ENCODE results near the gene IFNLR1. TPM values are rescaled to one million over a fixed set of nuclear protein-coding genes. Genes with fewer than 3 reads are reported as not detected.

The IFNLR1 gene
- total and polyA plus RNA-seq, 2 donors (not counting 1 experiment from before 2014, with no cell fraction given), result under 0.01 to 0.02 TPM

DNA sequence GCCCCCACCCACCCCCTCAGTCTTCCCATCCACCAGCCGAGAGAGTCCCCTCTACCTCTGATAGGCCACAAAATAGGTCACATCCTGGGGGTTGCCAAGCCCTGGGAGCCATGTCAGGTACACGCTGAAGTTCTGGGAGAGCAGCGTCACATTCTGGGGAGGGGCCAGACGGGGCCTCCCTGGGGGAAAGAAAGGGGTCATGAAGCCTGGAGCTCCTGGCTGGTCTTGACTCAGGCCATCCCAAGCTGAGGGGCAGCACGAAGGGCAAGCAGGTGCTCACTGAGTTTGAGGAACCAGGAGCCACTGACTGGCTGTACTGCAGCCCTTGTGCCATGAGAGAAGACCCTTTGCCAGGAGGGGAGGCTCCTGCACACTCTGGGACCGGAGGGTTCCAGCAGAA lies 6.4 kb downstream of the IFNLR1 start:
- Histone ChIP-seq H3K4me1 (ENCODE audit: control insufficient read depth, extremely low read depth, insufficient read depth, low read length) (no peaks in the 10 kb centered on the region), H3K9ac (ENCODE audit: insufficient read depth, low read length) (no peak overlapping the region), H3K9me3 (ENCODE audit: control insufficient read depth, insufficient read depth, low read depth, low read length) (no peaks in the 10 kb centered on the region), H3K4me3 (replicated peaks in 1 of 4; ENCODE audit: control extremely low read depth in 1 of 4, insufficient read depth in 1 of 4, low read depth in 3 of 4, low read length in 4 of 4) (no peak overlapping the region), H3K36me3 (ENCODE audit: control insufficient read depth, insufficient read depth, low read length) (no peaks in the 10 kb centered on the region), H4K20me1 (ENCODE audit: control insufficient read depth, extremely low read depth, insufficient read depth, low read length) (no peaks in the 10 kb centered on the region), H3K79me2 (ENCODE audit: control insufficient read depth, insufficient read depth, low read length) (no peaks in the 10 kb centered on the region), H3K27ac (ENCODE audit: insufficient read depth, low read length) (no peak overlapping the region), H3K4me2 (ENCODE audit: extremely low read depth, insufficient read depth, low read length) (no peak overlapping the region), H3K27me3 (ENCODE audit: control insufficient read depth, insufficient read depth, low read length) (peaks cover 9% of the 10 kb centered on the region), H2AFZ (ENCODE audit: low read length) (no peak overlapping the region)
- TF ChIP-seq, protein P1, sequence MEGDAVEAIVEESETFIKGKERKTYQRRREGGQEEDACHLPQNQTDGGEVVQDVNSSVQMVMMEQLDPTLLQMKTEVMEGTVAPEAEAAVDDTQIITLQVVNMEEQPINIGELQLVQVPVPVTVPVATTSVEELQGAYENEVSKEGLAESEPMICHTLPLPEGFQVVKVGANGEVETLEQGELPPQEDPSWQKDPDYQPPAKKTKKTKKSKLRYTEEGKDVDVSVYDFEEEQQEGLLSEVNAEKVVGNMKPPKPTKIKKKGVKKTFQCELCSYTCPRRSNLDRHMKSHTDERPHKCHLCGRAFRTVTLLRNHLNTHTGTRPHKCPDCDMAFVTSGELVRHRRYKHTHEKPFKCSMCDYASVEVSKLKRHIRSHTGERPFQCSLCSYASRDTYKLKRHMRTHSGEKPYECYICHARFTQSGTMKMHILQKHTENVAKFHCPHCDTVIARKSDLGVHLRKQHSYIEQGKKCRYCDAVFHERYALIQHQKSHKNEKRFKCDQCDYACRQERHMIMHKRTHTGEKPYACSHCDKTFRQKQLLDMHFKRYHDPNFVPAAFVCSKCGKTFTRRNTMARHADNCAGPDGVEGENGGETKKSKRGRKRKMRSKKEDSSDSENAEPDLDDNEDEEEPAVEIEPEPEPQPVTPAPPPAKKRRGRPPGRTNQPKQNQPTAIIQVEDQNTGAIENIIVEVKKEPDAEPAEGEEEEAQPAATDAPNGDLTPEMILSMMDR (conservative IDR thresholded peaks at IDR 0.05 in 1 of 2, IDR thresholded peaks at IDR 0.05 in 1 of 2; ENCODE audit: low read depth in 1 of 2, low read length in 2 of 2), result no peak
- DNase-seq (ENCODE audit: low read depth in 2 of 2), result no peak

- Histone ChIP-seq H4K20me1 (ENCODE audit: control insufficient read depth, extremely low read depth, insufficient read depth, low read length) (no peaks in the 10 kb centered on the region), H3K4me3 (replicated peaks in 1 of 4; ENCODE audit: control extremely low read depth in 1 of 4, insufficient read depth in 1 of 4, low read depth in 3 of 4, low read length in 4 of 4) (no peak overlapping the region), H3K4me2 (ENCODE audit: extremely low read depth, insufficient read depth, low read length) (no peak overlapping the region), H3K27me3 (ENCODE audit: control insufficient read depth, insufficient read depth, low read length) (peaks cover 7% of the 10 kb centered on the region), H2AFZ (ENCODE audit: low read length) (no peak overlapping the region), H3K36me3 (ENCODE audit: control insufficient read depth, insufficient read depth, low read length) (no peaks in the 10 kb centered on the region), H3K27ac (ENCODE audit: insufficient read depth, low read length) (no peak overlapping the region), H3K4me1 (ENCODE audit: control insufficient read depth, extremely low read depth, insufficient read depth, low read length) (no peaks in the 10 kb centered on the region), H3K9ac (ENCODE audit: insufficient read depth, low read length) (no peak overlapping the region), H3K9me3 (ENCODE audit: control insufficient read depth, insufficient read depth, low read depth, low read length) (no peaks in the 10 kb centered on the region), H3K79me2 (ENCODE audit: control insufficient read depth, insufficient read depth, low read length) (no peaks in the 10 kb centered on the region)
- TF ChIP-seq EZH2 (IDR thresholded peaks at IDR 0.05; ENCODE audit: low read length, missing control alignments), result no peak
- TF ChIP-seq, protein P1 (conservative IDR thresholded peaks at IDR 0.05 in 1 of 2, IDR thresholded peaks at IDR 0.05 in 1 of 2; ENCODE audit: low read depth in 1 of 2, low read length in 2 of 2), result no peak
- no peak for DNase-seq (ENCODE audit: low read depth in 2 of 2)
Measured at GRCh38 chr1:24179251-24179840, 7.7 kb downstream of the IFNLR1 start.

DNA sequence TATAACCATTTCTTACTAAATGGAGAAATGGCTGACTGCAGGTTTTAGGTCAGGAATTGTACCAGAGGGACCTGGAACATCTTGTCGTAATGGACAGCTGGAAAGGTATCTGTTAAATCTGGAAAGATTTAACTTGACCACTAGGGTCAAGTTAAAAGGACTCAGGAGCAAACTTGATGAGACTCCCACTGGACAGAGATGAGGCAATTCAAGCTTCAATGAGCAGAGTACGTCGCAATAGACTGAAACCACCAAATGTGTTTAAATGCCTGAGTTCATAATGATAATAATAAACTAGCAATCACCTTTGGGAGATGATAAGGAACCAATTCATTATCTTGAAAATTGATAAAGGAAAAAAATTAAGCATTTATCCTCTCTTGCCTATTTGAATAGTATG lies 8.7 kb downstream of the IFNLR1 start:
- H3K4me2 ChIP-seq (ENCODE audit: extremely low read depth, insufficient read depth, low read length), result no peak overlapping the region
- no peaks in the 10 kb centered on the region for H3K9me3 ChIP-seq (ENCODE audit: control insufficient read depth, insufficient read depth, low read depth, low read length)
- no peaks in the 10 kb centered on the region for H3K4me1 ChIP-seq (ENCODE audit: control insufficient read depth, extremely low read depth, insufficient read depth, low read length)
- H2AFZ ChIP-seq (ENCODE audit: low read length), result no peak overlapping the region
- H4K20me1 ChIP-seq (ENCODE audit: control insufficient read depth, extremely low read depth, insufficient read depth, low read length), result no peaks in the 10 kb centered on the region
- H3K27ac ChIP-seq (ENCODE audit: insufficient read depth, low read length), result no peak overlapping the region
- H3K9ac ChIP-seq (ENCODE audit: insufficient read depth, low read length), result no peak overlapping the region
- no peak overlapping the region for H3K4me3 ChIP-seq (replicated peaks in 1 of 4; ENCODE audit: control extremely low read depth in 1 of 4, insufficient read depth in 1 of 4, low read depth in 3 of 4, low read length in 4 of 4)
- DNase-seq (ENCODE audit: low read depth in 2 of 2), result no peak
- no peak for TF ChIP-seq EZH2 (IDR thresholded peaks at IDR 0.05; ENCODE audit: low read length, missing control alignments)
- TF ChIP-seq, protein P1 (conservative IDR thresholded peaks at IDR 0.05 in 1 of 2, IDR thresholded peaks at IDR 0.05 in 1 of 2; ENCODE audit: low read depth in 1 of 2, low read length in 2 of 2), result no peak
- H3K36me3 ChIP-seq (ENCODE audit: control insufficient read depth, insufficient read depth, low read length), result no peaks in the 10 kb centered on the region
- peaks cover 11% of the 10 kb centered on the region for H3K27me3 ChIP-seq (ENCODE audit: control insufficient read depth, insufficient read depth, low read length)
- H3K79me2 ChIP-seq (ENCODE audit: control insufficient read depth, insufficient read depth, low read length), result no peaks in the 10 kb centered on the region

Data from fibroblast of lung (primary cell).